NAMALWA (cell line): Measurements from ENCODE around the gene ZNF202.
"Not testable (repeated sequence)": the region's sequence is repeated elsewhere in the genome, so short reads cannot be mapped to it uniquely, and the experiment has no call there.

Experiments
- DNase-seq: peaks from one replicate; pipeline ENCODE4 v3.0.0-alpha.2; 2015; ENCODE audit warnings: low spot score

The ZNF202 gene

DNA sequence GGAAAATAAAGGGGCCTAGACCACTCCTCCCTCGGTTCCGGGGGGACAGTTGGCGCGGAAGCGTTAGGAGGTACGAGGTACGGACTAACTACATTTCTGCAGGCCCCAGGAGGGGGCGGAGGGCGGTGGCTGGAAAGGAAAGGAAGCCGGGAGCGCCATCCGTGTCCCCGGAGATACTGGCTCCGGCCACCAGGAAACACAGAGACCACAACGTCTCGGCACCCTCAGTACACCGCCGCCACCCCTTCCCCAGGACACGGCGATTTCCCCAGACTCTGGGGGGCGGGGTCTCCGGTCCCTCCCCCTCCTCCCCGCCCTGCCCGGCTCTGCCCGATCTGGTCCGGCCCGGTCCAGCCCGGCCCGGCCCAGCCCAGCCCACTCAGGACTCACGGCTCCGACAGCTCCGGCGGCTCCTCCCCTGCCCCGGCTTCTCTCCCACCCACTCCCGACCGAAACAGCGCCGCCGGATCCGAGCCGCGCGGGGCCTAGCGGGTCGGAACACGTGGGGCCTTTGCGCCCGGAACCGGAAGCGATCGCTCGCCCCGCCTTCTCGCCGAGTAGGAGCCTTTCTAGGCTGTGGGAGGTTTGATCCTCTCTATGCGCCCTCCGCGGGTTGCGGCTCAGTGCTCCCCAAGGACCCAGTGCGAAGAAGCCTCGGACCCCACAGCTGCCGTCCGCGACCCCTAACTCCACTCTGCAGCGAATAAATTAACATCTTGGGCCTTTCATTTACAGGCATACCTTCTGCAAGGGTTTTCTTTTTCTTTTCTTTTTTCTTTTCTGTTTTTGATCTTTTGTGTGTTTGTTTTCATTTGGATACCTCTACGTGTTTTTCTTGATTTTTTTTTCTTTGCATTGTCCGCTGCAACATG is at the start of gene ZNF202:
Gene ZNF202, minus strand, starts transcription at position 502 of the 872 bp plus-strand sequence. CDS start 10,772 bp downstream, outside the sequence.
- DNase-seq, result peak; percentile 93

GRCh38 chr11:123783536-123783935 is 42.1 kb upstream of the ZNF202 start:
- no peak for DNase-seq

- no peak for DNase-seq
Observed at GRCh38 chr11:123778511-123778910, 37.1 kb upstream of the ZNF202 start.

DNA sequence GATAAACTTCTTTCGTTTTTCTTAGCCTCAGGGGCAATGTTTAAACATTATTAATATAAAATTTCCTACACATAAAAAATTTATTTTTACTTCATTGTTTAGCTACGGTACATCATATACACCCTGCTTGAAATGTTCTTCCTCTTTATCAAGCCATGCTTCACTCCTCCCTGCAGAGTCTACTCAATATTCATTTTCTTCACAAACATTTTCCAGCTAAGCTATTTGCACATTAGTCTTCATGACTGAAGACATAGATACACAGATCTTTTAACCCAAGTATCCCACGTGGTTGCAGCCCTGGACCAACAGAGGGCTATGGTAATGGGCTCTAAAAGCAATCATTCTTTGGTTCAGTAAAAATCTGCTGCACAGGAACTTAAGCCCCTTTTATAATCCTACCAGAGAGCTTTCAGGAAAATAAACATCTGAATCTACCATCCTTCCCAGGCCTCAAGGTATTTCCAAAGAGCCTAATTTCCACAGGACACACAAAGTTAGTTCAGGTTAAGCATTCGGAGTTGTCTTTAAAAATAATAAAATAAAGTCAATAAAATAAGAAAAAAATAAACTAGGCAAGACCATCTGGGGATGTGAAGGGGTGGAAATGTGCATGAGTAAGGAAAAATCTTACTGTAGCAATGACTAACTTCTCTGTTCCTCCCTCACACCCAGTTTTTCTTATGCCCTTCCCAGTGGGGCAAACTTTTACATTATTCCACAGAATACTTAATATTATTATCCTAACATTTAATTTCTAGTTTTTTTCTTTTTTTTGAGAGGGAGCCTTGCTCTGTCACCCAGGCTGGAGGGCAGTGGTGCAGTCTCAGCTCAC is 34.5 kb upstream of the ZNF202 start:
- no peak for DNase-seq

- no peak for DNase-seq
Observed at GRCh38 chr11:123775289-123775688, 33.8 kb upstream of the ZNF202 start.

GRCh38 chr11:123773959-123774358 is 32.5 kb upstream of the ZNF202 start:
- DNase-seq, result no peak

- DNase-seq, result no peak
Observed at GRCh38 chr11:123773026-123773425, 31.6 kb upstream of the ZNF202 start.

GRCh38 chr11:123771664-123772063 is 30.2 kb upstream of the ZNF202 start:
- DNase-seq, result no peak

DNA sequence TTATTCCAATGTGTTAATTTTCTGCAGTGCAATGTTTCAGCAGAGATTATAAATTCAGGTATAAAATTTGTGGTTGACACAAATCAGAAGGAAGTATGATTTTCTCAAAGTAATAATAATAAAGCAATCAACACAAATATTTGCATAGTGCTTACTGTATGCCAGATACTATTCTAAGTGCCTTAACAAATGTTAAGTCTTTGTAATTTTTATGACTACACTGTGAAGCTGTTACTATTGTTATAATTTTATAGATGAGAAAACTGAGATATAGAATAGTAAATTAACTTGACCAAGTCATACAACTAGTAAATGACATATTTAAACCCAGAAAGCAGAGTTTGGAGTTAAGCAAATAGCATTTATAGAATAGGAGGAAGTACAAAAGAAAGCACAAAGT is 29.3 kb upstream of the ZNF202 start:
- no peak for DNase-seq

GRCh38 chr11:123765601-123766000 is 24.1 kb upstream of the ZNF202 start:
- DNase-seq, result no peak

- DNase-seq, result no peak
Observed at GRCh38 chr11:123762422-123762821, 21.0 kb upstream of the ZNF202 start.

DNA sequence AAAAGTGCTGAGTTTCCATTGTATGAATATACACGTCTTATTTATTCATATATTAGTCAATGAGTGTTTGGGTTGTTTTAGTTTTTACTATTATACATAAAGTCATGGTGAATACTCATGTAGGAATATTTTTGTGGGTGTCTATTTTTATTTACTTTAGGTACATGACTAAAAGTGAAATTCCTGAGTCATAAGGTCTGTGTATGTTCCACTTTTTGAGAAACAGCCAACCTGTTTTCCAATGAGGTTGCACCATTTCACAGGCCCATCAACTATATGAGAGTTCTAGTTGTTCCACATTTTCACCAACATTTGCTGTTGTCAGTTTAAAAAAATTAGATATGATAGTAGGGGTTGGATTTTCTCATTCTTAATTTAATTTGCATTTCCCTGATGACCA is 19.4 kb upstream of the ZNF202 start:
- no peak for DNase-seq

- DNase-seq, result no peak
Observed at GRCh38 chr11:123757976-123758375, 16.5 kb upstream of the ZNF202 start.

GRCh38 chr11:123755813-123756212 is 14.4 kb upstream of the ZNF202 start:
- no peak for DNase-seq

DNA sequence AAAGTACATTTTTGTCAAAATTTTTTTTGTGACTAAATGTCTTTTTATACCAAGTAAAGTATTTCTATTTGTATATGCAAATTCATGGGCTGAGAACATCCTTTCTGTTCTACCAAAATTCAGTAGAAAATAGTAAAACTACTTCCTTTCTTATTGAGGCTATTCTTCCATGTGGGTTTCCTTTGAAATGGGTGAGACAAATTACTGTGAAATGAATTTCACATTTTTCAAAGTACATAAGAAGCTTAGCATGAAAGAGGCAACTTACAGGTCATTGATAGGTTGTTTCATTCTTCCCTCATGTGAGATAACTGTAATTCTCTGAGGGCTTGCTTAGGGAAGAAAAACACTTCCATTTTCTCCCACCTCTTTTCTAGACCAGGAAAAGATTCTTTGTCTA is 13.9 kb upstream of the ZNF202 start:
- DNase-seq, result no peak

DNA sequence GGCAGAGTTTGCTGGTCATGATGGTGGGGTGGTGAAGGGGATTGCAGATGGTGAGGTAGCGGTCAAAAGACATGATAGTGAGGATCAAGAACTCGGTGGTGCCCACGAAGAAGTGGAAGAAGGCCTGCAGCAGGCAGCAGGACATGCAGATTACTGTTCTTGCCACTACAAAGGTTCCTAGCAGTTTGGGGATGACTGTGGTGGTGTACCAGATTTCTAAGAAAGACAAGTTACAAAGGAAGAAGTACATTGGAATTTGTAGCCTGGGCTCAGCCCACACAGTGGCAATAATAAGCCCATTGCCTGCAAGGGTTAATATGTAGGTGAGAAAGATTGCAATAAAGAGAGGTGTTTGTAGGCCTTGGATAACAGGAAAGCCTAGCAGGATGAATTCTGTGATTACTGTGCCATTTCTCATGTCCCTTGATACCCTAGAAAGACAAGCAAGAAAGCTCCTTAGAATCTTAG is 12.7 kb upstream of the ZNF202 start, which contains the start of gene OR6X1:
Gene OR6X1, minus strand, starts transcription at position 418 of the 468 bp plus-strand sequence. Its CDS starts 0 bp downstream, at position 418.
- no peak for DNase-seq

DNA sequence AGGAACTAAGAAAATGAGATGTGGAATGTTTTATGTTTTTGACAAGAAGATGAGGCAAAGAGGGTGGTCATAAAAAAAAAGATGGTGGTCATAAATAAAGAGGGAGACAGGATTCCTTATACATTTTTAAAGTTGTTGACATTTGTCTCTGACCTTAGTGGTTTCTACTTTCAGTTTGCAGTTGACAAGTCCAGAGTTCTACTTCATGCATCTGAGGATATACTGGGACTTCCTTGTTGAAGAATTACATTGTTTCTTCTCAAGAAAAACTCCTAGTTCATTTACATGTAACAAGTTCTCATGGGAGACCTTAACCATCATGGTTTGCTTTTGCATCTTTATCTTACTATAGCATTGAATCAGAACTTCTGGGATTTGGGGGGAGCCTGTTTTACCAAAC is 11.7 kb upstream of the ZNF202 start:
- DNase-seq, result no peak

DNA sequence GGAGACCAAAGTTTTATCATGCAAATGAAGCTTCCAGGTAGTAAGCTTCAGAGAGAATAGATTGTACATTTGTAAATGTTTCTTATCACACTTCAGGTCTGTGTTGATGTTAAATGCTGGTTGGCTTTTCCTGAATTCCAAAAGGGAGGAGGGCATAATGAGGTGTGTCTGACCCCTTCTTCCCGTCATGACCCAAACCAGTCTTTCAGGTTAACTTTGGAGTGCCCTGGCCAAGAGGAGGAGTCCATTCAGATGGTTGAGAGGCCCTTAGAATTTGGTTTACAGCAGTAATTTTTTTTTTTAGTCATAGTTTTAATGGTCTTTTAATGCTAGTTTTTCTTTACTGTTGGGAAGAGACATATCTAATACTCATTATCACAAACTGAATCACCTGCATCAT is 10.3 kb upstream of the ZNF202 start:
- DNase-seq, result no peak

GRCh38 chr11:123748349-123748748 is 6.9 kb upstream of the ZNF202 start:
- not testable (repeated sequence) for DNase-seq

DNA sequence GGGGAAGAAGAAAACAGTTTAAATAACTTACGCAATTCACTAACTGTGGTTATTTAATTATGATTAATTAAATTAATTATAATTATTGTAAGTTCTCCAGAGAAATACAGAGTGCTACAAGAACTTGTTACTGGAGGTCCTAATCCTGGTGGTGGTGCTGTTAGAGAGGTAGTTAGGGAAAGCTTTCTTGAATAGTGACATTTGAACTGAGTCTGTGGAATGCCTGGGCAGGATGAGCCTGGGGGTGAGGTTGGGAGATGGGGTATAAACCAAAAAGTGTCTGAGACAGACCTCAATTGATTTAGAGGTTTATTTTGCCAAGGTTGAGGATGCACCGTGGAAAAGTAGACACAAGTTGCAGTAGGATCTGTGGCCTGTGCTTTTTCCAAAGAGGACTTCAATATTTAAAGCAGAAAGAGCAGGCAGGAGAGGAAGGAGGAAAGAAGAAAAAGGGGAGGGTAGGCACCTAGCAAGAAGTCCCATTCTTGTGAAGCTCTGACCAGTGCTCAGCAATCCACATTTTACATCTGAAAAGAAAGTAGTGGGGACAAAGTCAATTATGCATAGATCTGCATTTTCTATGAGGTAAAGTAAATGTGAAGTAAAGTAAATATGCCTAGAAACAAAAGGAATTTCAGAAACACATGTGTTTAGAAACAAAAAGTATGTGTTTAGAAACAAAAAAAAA is 4.4 kb upstream of the ZNF202 start:
- no peak for DNase-seq

DNA sequence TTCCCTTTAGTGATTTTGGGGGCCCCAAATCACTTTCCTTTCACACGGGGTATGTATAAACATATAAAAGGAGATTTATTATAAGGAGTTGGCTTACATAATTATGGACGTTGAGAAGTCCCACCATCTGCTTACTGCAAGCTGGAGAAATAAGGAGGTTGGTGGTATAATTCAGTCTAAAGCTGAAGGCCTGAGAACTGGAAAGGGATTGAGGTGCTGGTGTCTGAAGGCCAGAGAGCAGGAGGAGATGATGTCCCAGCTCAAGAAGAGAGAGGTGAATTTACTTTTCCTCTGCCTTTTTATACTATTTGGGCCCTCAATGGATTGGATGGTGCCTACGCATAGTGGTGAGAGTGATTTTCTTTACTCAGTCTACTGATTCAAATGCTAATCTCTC is 1.3 kb upstream of the ZNF202 start:
- no peak for DNase-seq

GRCh38 chr11:123742031-123742723 is 717 bp upstream of the ZNF202 start:
- DNase-seq, result no peak
